Activated T-cell treated with anti-CD3 and anti-CD28 coated beads, Interleukin-2, amount 50 U/mL, for 72 hours (primary cell): ENCODE data around the gene CDK17. TPM values are rescaled to one million over a fixed set of nuclear protein-coding genes. Genes with fewer than 3 reads are reported as not detected.
A peak's percentile ranks its signal among the peaks of the same experiment; 100 is the strongest.
"Not testable (repeated sequence)": the region's sequence is repeated elsewhere in the genome, so short reads cannot be mapped to it uniquely, and the experiment has no call there.

Experiments
- ATAC-seq, 2 donors: fragments of 150-1000 bp; cut with Tn5 transposase; replicated peaks in 1 of 2; 2 replicates each; pipeline ENCODE4 v1.10.0; 2021; ENCODE audit warnings: moderate library complexity in 2 of 2, mild to moderate bottlenecking in 1 of 2
- DNase-seq, 2 donors: peaks; one replicate each; pipeline ENCODE4 v3.0.0; 2021 to 2022; ENCODE audit warnings: mixed read lengths in 1 of 2
- H3K27ac Mint-ChIP-seq: one replicate; pipeline ENCODE4 v1.8.0; 2022; ENCODE audit warnings: mild to moderate bottlenecking, moderate library complexity, mixed read lengths
- H3K27me3 Mint-ChIP-seq: one replicate; pipeline ENCODE4 v1.8.0; 2022; ENCODE audit warnings: low read depth, mixed read lengths
- H3K36me3 Mint-ChIP-seq, 2 donors: one replicate each; pipeline ENCODE4 v1.8.0; 2022; ENCODE audit warnings: mixed read lengths in 2 of 2, mild to moderate bottlenecking in 1 of 2; ENCODE audit not compliant: insufficient read depth in 2 of 2
- H3K4me1 Mint-ChIP-seq: one replicate; pipeline ENCODE4 v1.8.0; 2022; ENCODE audit warnings: low read depth, mixed read lengths
- H3K4me3 Mint-ChIP-seq, 2 donors: one replicate each; pipeline ENCODE4 v1.8.0; 2022; ENCODE audit warnings: mild to moderate bottlenecking in 2 of 2, mixed read lengths in 2 of 2, moderate library complexity in 2 of 2
- H3K9me3 Mint-ChIP-seq, 2 donors: one replicate each; pipeline ENCODE4 v1.8.0; 2022; ENCODE audit warnings: mixed read lengths in 2 of 2
- total RNA-seq, 2 donors: library from RNA; stranded (reverse); gene quantifications; one replicate each; pipeline ENCODE4 v1.2.3, GENCODE V29; 2022

CDK17 gene
- total RNA-seq, 2 donors from 2014 or later = 54.4 to 61.9 TPM

GRCh38 chr12:96396914-96397313 is 3.3 kb downstream of the CDK17 start:
- no peaks in the 10 kb centered on the region for H3K9me3 Mint-ChIP-seq
- peaks cover 54% of the 10 kb centered on the region for H3K4me1 Mint-ChIP-seq
- no peak overlapping the region for H3K27ac Mint-ChIP-seq
- no peaks in the 10 kb centered on the region for H3K27me3 Mint-ChIP-seq
- ATAC-seq (no peak), DNase-seq (no peak)
- peak overlapping the region; percentile 52 to 99 for H3K4me3 Mint-ChIP-seq
- H3K36me3 Mint-ChIP-seq = peaks cover 3% of the 10 kb centered on the region in 2 donors

GRCh38 chr12:96396209-96396608 is 4.0 kb downstream of the CDK17 start:
- H3K27ac Mint-ChIP-seq = peak overlapping the region; percentile 24
- no peak for ATAC-seq
- no peaks in the 10 kb centered on the region for H3K27me3 Mint-ChIP-seq
- H3K4me1 Mint-ChIP-seq = peaks cover 48% of the 10 kb centered on the region
- no peaks in the 10 kb centered on the region for H3K9me3 Mint-ChIP-seq
- no peak for DNase-seq
- peak overlapping the region; percentile 52 to 99 for H3K4me3 Mint-ChIP-seq
- peaks cover 3% of the 10 kb centered on the region in 2 donors for H3K36me3 Mint-ChIP-seq

GRCh38 chr12:96395236-96395635 is 5.0 kb downstream of the CDK17 start:
- Mint-ChIP-seq H3K4me3 (peak overlapping the region in 1 of 2 donors; percentile 12), H3K27me3 (no peaks in the 10 kb centered on the region), H3K4me1 (peaks cover 43% of the 10 kb centered on the region), H3K27ac (no peak overlapping the region), H3K9me3 (no peaks in the 10 kb centered on the region), H3K36me3 (peaks cover 3% of the 10 kb centered on the region in 2 donors)
- DNase-seq (no peak), ATAC-seq (no peak)

- not testable (repeated sequence) for H3K4me3 Mint-ChIP-seq, ATAC-seq, H3K27ac Mint-ChIP-seq, H3K36me3 Mint-ChIP-seq, H3K27me3 Mint-ChIP-seq, H3K9me3 Mint-ChIP-seq, DNase-seq
- H3K4me1 Mint-ChIP-seq = peaks cover 53% of the 10 kb centered on the region
These were observed 7.0 kb downstream of the CDK17 start for GRCh38 chr12:96393229-96393628.

GRCh38 chr12:96392397-96392796 is 7.8 kb downstream of the CDK17 start:
- H3K36me3 Mint-ChIP-seq = peaks cover 0 to 4% of the 10 kb centered on the region in 2 donors
- no peak for ATAC-seq
- no peak overlapping the region for H3K4me3 Mint-ChIP-seq
- no peak overlapping the region for H3K27ac Mint-ChIP-seq
- H3K9me3 Mint-ChIP-seq = no peaks in the 10 kb centered on the region
- peaks cover 50% of the 10 kb centered on the region for H3K4me1 Mint-ChIP-seq
- H3K27me3 Mint-ChIP-seq = no peaks in the 10 kb centered on the region
- no peak for DNase-seq

GRCh38 chr12:96387981-96388380 is 12.3 kb downstream of the CDK17 start:
- ATAC-seq (no peak), DNase-seq (no peak)
- H3K27ac Mint-ChIP-seq = no peak overlapping the region
- H3K9me3 Mint-ChIP-seq = no peaks in the 10 kb centered on the region
- H3K27me3 Mint-ChIP-seq = no peaks in the 10 kb centered on the region
- no peak overlapping the region for H3K4me3 Mint-ChIP-seq
- H3K4me1 Mint-ChIP-seq = peaks cover 57% of the 10 kb centered on the region
- peaks cover 0 to 6% of the 10 kb centered on the region in 2 donors for H3K36me3 Mint-ChIP-seq

GRCh38 chr12:96386794-96387193 is 13.4 kb downstream of the CDK17 start:
- no peak overlapping the region for H3K4me3 Mint-ChIP-seq
- peaks cover 3 to 9% of the 10 kb centered on the region in 2 donors for H3K36me3 Mint-ChIP-seq
- peaks cover 0 to 4% of the 10 kb centered on the region in 2 donors for H3K9me3 Mint-ChIP-seq
- H3K4me1 Mint-ChIP-seq = peaks cover 59% of the 10 kb centered on the region
- no peaks in the 10 kb centered on the region for H3K27me3 Mint-ChIP-seq
- peak overlapping the region; percentile 17 for H3K27ac Mint-ChIP-seq
- no peak for DNase-seq
- no peak for ATAC-seq

GRCh38 chr12:96383991-96384390 is 16.2 kb downstream of the CDK17 start:
- peaks cover 5 to 8% of the 10 kb centered on the region in 2 donors for H3K36me3 Mint-ChIP-seq
- DNase-seq = no peak
- H3K4me1 Mint-ChIP-seq = peaks cover 67% of the 10 kb centered on the region
- peak overlapping the region; percentile 43 for H3K27ac Mint-ChIP-seq
- no peak for ATAC-seq
- H3K4me3 Mint-ChIP-seq = peak overlapping the region in 1 of 2 donors; percentile 42
- peaks cover 0 to 4% of the 10 kb centered on the region in 2 donors for H3K9me3 Mint-ChIP-seq
- no peaks in the 10 kb centered on the region for H3K27me3 Mint-ChIP-seq

GRCh38 chr12:96383371-96383770 is 16.9 kb downstream of the CDK17 start:
- peaks cover 68% of the 10 kb centered on the region for H3K4me1 Mint-ChIP-seq
- H3K27me3 Mint-ChIP-seq = no peaks in the 10 kb centered on the region
- ATAC-seq = no peak
- H3K27ac Mint-ChIP-seq = peak overlapping the region; percentile 82
- H3K36me3 Mint-ChIP-seq = peaks cover 5 to 8% of the 10 kb centered on the region in 2 donors
- DNase-seq = no peak
- H3K4me3 Mint-ChIP-seq = peak overlapping the region in 1 of 2 donors; percentile 42
- H3K9me3 Mint-ChIP-seq = peaks cover 0 to 4% of the 10 kb centered on the region in 2 donors

- DNase-seq, H3K27me3 Mint-ChIP-seq, ATAC-seq, H3K36me3 Mint-ChIP-seq, H3K9me3 Mint-ChIP-seq, H3K27ac Mint-ChIP-seq, H3K4me3 Mint-ChIP-seq: not testable (repeated sequence)
- H3K4me1 Mint-ChIP-seq = peaks cover 80% of the 10 kb centered on the region
These were observed 20.5 kb downstream of the CDK17 start for GRCh38 chr12:96379743-96380142.

- peak in 1 of 2 donors; percentile 8 for ATAC-seq
These were observed 21.9 kb downstream of the CDK17 start for GRCh38 chr12:96378319-96378718.

GRCh38 chr12:96376865-96377264 is 23.4 kb downstream of the CDK17 start:
- Mint-ChIP-seq H3K27me3 (no peaks in the 10 kb centered on the region), H3K4me1 (peaks cover 80% of the 10 kb centered on the region), H3K36me3 (peaks cover 1 to 4% of the 10 kb centered on the region in 2 donors), H3K4me3 (peak overlapping the region; percentile 83 to 88), H3K9me3 (no peaks in the 10 kb centered on the region), H3K27ac (peak overlapping the region; percentile 99)
- ATAC-seq = peak; percentile 39 to 58
- DNase-seq = no peak

More at GRCh38 chr12:96378319-96378718, 21.9 kb downstream of the CDK17 start:
- no peaks in the 10 kb centered on the region for H3K27me3 Mint-ChIP-seq
- peak overlapping the region; percentile 99 for H3K27ac Mint-ChIP-seq
- H3K36me3 Mint-ChIP-seq = peaks cover 6 to 7% of the 10 kb centered on the region in 2 donors
- peak overlapping the region; percentile 83 to 88 for H3K4me3 Mint-ChIP-seq
- peaks cover 81% of the 10 kb centered on the region for H3K4me1 Mint-ChIP-seq
- no peak for DNase-seq
- peaks cover 0 to 4% of the 10 kb centered on the region in 2 donors for H3K9me3 Mint-ChIP-seq

GRCh38 chr12:96375841-96376604 is 24.2 kb downstream of the CDK17 start:
- H3K4me3 Mint-ChIP-seq = peak overlapping the region; percentile 11 to 88
- peaks cover 85% of the 10 kb centered on the region for H3K4me1 Mint-ChIP-seq
- no peaks in the 10 kb centered on the region for H3K9me3 Mint-ChIP-seq
- H3K27ac Mint-ChIP-seq = peak overlapping the region; percentile 99
- ATAC-seq = no peak
- H3K27me3 Mint-ChIP-seq = no peaks in the 10 kb centered on the region
- H3K36me3 Mint-ChIP-seq = peaks cover 1 to 4% of the 10 kb centered on the region in 2 donors
- DNase-seq = no peak
